Measurements from ENCODE around the gene STX7. TPM values are rescaled to one million over a fixed set of nuclear protein-coding genes. Genes with fewer than 3 reads are reported as not detected.
A peak's percentile ranks its signal among the peaks of the same experiment; 100 is the strongest.

Gene STX7
- total RNA-seq, 1 experiment from 2014 or later = 25.6 TPM

GRCh38 chr6:132552372-132552771 is 39.5 kb upstream of the STX7 start, which contains the start of gene TAAR8:
Gene TAAR8, plus strand, starts transcription at chr6:132552672. Its CDS starts 21 bp downstream, at chr6:132552693.
- no peak within 1 kb of the TSS for H3K4me3 Mint-ChIP-seq
- peaks cover 27% of the 10 kb centered on the region for H3K4me1 Mint-ChIP-seq
- ChIA-PET CTCF (no interaction called here), POLR2A (no interaction called here)
- H3K36me3 Mint-ChIP-seq = no peaks in the 10 kb centered on the region
- H3K27ac Mint-ChIP-seq = no peak within 1 kb of the TSS
- no peak for ATAC-seq
- H3K27me3 Mint-ChIP-seq (ENCODE audit: low read depth) = no peaks in the 10 kb centered on the region
- H3K9me3 Mint-ChIP-seq = no peaks in the 10 kb centered on the region
- TF ChIP-seq ZNF512 (CRISPR knock-in tag; IDR thresholded peaks at IDR 0.05; ENCODE audit: borderline replicate concordance) = no peak
- no peak for TF ChIP-seq MLX (CRISPR knock-in tag; IDR thresholded peaks at IDR 0.05)
- TF ChIP-seq RELA (CRISPR knock-in tag; IDR thresholded peaks at IDR 0.05; ENCODE audit: borderline replicate concordance) = no peak
- DNase-seq (ENCODE audit: low spot score) = no peak

- no peaks in the 10 kb centered on the region for H3K27me3 Mint-ChIP-seq (ENCODE audit: low read depth)
- ATAC-seq = peak; percentile 44
Observed at GRCh38 chr6:132551214-132551613, 38.3 kb upstream of the STX7 start.

More at GRCh38 chr6:132551214-132551613, 38.3 kb upstream of the STX7 start:
- ChIA-PET POLR2A (no interaction called here), CTCF (interaction anchor here (1.0 kb wide), 1 partner anchor 271 kb away, joined by 5 read pairs; no protein-coding TSS in a partner anchor)
- no peaks in the 10 kb centered on the region for H3K36me3 Mint-ChIP-seq
- H3K4me3 Mint-ChIP-seq = no peak overlapping the region
- TF ChIP-seq MLX (CRISPR knock-in tag; IDR thresholded peaks at IDR 0.05) = no peak
- no peak for TF ChIP-seq ZNF532 (CRISPR knock-in tag; IDR thresholded peaks at IDR 0.05; ENCODE audit: borderline replicate concordance)
- TF ChIP-seq SMAD3 (CRISPR knock-in tag; IDR thresholded peaks at IDR 0.05; ENCODE audit: borderline replicate concordance) = no peak
- no peak for TF ChIP-seq CBFB (CRISPR knock-in tag; IDR thresholded peaks at IDR 0.05; ENCODE audit: low read depth)
- TF ChIP-seq EMX1 (CRISPR knock-in tag; IDR thresholded peaks at IDR 0.05) = no peak
- TF ChIP-seq HMGXB4 (CRISPR knock-in tag; IDR thresholded peaks at IDR 0.05) = no peak
- TF ChIP-seq CDX4 (CRISPR knock-in tag; IDR thresholded peaks at IDR 0.05; ENCODE audit: borderline replicate concordance) = no peak
- no peak for TF ChIP-seq NR3C1 (CRISPR knock-in tag; conservative IDR thresholded peaks at IDR 0.05; ENCODE audit: low read depth)
- TF ChIP-seq SMAD4 (CRISPR knock-in tag; IDR thresholded peaks at IDR 0.05) = no peak
- TF ChIP-seq ZNF416 (CRISPR knock-in tag; IDR thresholded peaks at IDR 0.05) = no peak
- no peak for TF ChIP-seq GABPB1 (CRISPR knock-in tag; IDR thresholded peaks at IDR 0.05)
- TF ChIP-seq IRF2 (CRISPR knock-in tag; IDR thresholded peaks at IDR 0.05; ENCODE audit: borderline replicate concordance, low read depth) = no peak
- no peak for TF ChIP-seq E2F5 (CRISPR knock-in tag; IDR thresholded peaks at IDR 0.05)
- no peak for TF ChIP-seq ATF2 (CRISPR knock-in tag; IDR thresholded peaks at IDR 0.05; ENCODE audit: borderline replicate concordance, low read depth)
- no peak for TF ChIP-seq NR1H2 (CRISPR knock-in tag; IDR thresholded peaks at IDR 0.05)
- TF ChIP-seq ESRRA (CRISPR knock-in tag; IDR thresholded peaks at IDR 0.05; ENCODE audit: borderline replicate concordance) = no peak
- TF ChIP-seq NR2C2 (CRISPR knock-in tag; IDR thresholded peaks at IDR 0.05) = no peak
- no peak for TF ChIP-seq TP53 (CRISPR knock-in tag; IDR thresholded peaks at IDR 0.05)
- H3K9me3 Mint-ChIP-seq = no peaks in the 10 kb centered on the region
- DNase-seq (ENCODE audit: low spot score) = no peak
- peaks cover 27% of the 10 kb centered on the region for H3K4me1 Mint-ChIP-seq
- H3K27ac Mint-ChIP-seq = no peak overlapping the region

Data from WTC11 (cell line).